Stimulated activated CD8-positive, alpha-beta memory T cell treated with anti-CD3 and anti-CD28 coated beads, Interleukin-4, amount 100 ng/mL, for 4 hours (primary cell): ENCODE results near the gene SHISA9.

Experiments
- DNase-seq, 2 donors: peaks; one replicate each; pipeline ENCODE4 v3.0.0-alpha.2; 2020; ENCODE audit warnings: low read depth in 2 of 2, low spot score in 1 of 2

The SHISA9 gene

GRCh38 chr16:13110124-13110796 lies 208.9 kb downstream of the SHISA9 start:
- DNase-seq = no peak

- no peak for DNase-seq
Measured at GRCh38 chr16:13111747-13112146, 210.3 kb downstream of the SHISA9 start.

- no peak for DNase-seq
Measured at GRCh38 chr16:13113741-13114140, 212.3 kb downstream of the SHISA9 start.

- DNase-seq = no peak
Measured at GRCh38 chr16:13118091-13118490, 216.7 kb downstream of the SHISA9 start.

GRCh38 chr16:13120091-13120490 lies 218.7 kb downstream of the SHISA9 start:
- DNase-seq = no peak

- no peak for DNase-seq
Measured at GRCh38 chr16:13120557-13120956, 219.2 kb downstream of the SHISA9 start.

- DNase-seq = no peak
Measured at GRCh38 chr16:13123991-13124390, 222.6 kb downstream of the SHISA9 start.

- no peak for DNase-seq
Measured at GRCh38 chr16:13127144-13127543, 225.7 kb downstream of the SHISA9 start.

- no peak for DNase-seq
Measured at GRCh38 chr16:13130586-13130985, 229.2 kb downstream of the SHISA9 start.

GRCh38 chr16:13134836-13135235 lies 233.4 kb downstream of the SHISA9 start:
- DNase-seq = no peak

GRCh38 chr16:13136901-13137300 lies 235.5 kb downstream of the SHISA9 start:
- DNase-seq = no peak

- DNase-seq = no peak
Measured at GRCh38 chr16:13138528-13138927, 237.1 kb downstream of the SHISA9 start.

GRCh38 chr16:13139661-13140241 lies 238.4 kb downstream of the SHISA9 start:
- no peak for DNase-seq

- DNase-seq = no peak
Measured at GRCh38 chr16:13143551-13143950, 242.2 kb downstream of the SHISA9 start.

GRCh38 chr16:13146829-13147228 lies 245.4 kb downstream of the SHISA9 start:
- no peak for DNase-seq

GRCh38 chr16:13148294-13148693 lies 246.9 kb downstream of the SHISA9 start:
- no peak for DNase-seq

GRCh38 chr16:13148836-13149235 lies 247.4 kb downstream of the SHISA9 start:
- no peak for DNase-seq

GRCh38 chr16:13150181-13150885 lies 248.9 kb downstream of the SHISA9 start:
- DNase-seq = no peak

GRCh38 chr16:13153696-13154095 lies 252.3 kb downstream of the SHISA9 start:
- no peak for DNase-seq

GRCh38 chr16:13154799-13155198 lies 253.4 kb downstream of the SHISA9 start:
- DNase-seq = no peak

- DNase-seq = no peak
Measured at GRCh38 chr16:13155377-13155776, 254.0 kb downstream of the SHISA9 start.

- no peak for DNase-seq
Measured at GRCh38 chr16:13155780-13156179, 254.4 kb downstream of the SHISA9 start.
